ENCODE results near the gene MCFD2.

GRCh38 chr2:46909771-46910419 lies 5.7 kb downstream of the MCFD2 start:
- TF ChIP-seq CTCF (IDR thresholded peaks at IDR 0.05): no peak
- no peak for TF ChIP-seq POLR2A (IDR thresholded peaks at IDR 0.05)
